LNCaP clone FGC (cell line): ENCODE data around the gene LAYN.

Experiments used
- DNase-seq: peaks from one replicate; pipeline ENCODE4 v3.0.0-alpha.2; 2011; ENCODE audit warnings: low read depth
- H3K4me3 ChIP-seq: 2 replicates; pipeline ENCODE4 v1.5.1; 2011; ENCODE audit warnings: mild to moderate bottlenecking, low read depth, low read length, control low read depth
- CTCF ChIP-seq: IDR thresholded peaks from 2 replicates; pipeline ENCODE4 v1.5.1; 2012; ENCODE audit warnings: mild to moderate bottlenecking; ENCODE audit not compliant: control insufficient read depth, insufficient read depth; ENCODE audit errors: extremely low read depth

Gene LAYN

GRCh38 chr11:111566324-111566723 is 25.8 kb downstream of the LAYN start:
- TF ChIP-seq CTCF, result no peak
- no peak overlapping the region for H3K4me3 ChIP-seq
- no peak for DNase-seq

- no peak for TF ChIP-seq CTCF
- DNase-seq, result no peak
- no peak overlapping the region for H3K4me3 ChIP-seq
These were observed 29.0 kb downstream of the LAYN start for GRCh38 chr11:111569476-111569875.

GRCh38 chr11:111570796-111571195 is 30.3 kb downstream of the LAYN start:
- H3K4me3 ChIP-seq, result no peak overlapping the region
- no peak for DNase-seq
- no peak for TF ChIP-seq CTCF

DNA sequence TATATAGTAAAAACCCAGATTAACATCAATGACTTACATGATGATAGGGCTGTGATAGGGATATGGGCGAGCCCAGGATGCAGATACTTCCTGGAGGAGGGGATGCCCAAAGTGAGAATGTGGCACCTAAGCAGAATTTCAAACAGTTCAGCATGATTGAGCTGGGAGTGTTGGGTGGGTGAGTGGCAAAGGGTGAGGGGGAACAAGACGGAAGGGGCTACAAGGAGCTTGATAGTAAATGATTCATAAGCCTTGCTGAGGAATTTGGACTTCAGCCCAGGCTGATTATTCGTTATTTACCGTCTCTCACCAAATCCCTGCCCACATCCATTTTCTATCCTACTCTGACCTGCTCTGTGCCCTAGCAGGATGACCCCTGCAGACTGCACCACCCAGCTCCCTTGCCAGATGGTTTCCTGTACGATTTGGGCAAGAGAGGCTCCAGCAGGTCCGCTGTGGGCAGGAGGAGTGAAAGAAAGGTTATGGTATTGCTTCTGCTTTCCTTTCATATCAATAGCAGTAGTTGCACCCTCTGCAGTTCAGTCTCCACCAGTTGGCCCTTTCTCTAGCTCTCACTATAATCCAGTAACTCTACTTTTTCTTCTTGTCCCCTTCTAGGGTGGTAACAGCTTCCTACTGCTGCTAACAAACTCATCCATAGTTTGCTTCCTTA is 31.4 kb downstream of the LAYN start:
- no peak for TF ChIP-seq CTCF
- DNase-seq, result no peak
- H3K4me3 ChIP-seq, result no peak overlapping the region

DNA sequence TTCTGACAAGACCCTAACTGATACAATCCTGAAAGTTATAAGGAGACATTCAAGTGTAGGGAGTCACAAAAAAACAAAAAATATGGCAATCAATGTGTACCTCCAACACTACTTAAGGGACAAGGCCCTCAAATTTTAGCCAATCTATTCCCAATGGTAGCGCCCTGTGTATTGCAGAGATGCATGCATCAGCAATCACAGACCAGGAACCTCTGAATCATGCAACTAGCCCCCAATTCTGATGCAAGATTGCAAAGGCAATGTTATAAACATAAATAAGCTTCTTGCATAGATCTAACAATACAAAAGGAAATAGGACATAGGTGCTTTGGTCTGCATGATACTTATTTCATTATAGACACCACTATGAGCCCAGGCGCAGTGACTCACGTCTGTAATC is 32.1 kb downstream of the LAYN start:
- no peak overlapping the region for H3K4me3 ChIP-seq
- no peak for DNase-seq
- TF ChIP-seq CTCF, result no peak

DNA sequence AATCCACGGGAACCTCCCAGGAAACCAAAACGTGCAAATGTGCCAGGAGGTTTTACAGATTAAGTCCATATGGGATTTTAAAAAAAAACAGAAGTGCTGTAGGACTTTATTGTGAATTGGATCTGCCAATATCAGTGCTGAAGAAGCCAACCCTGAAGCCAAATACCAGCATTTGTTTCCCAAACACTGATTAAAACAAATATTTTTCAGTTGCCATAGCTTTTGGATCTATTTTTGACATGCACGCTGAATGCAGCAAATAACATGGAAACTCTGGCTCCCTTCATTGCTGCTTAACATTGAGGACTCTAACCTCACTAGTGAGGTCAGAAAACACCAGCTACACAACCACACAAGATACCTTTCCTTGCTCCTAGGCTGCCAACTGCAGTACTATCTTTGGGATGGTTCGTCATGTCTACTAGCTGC is 33.3 kb downstream of the LAYN start:
- TF ChIP-seq CTCF, result no peak
- no peak for DNase-seq
- H3K4me3 ChIP-seq, result no peak overlapping the region
